Parathyroid adenoma (tissue), 2 donors: ENCODE results near the gene ARHGAP26.

ENCODE experiments used
- H2AFZ ChIP-seq: fragments of 300-600 bp; sonication (generic); one replicate; pipeline ENCODE4 v1.7.0; 2017; ENCODE audit warnings: antibody characterized with exemption, mild to moderate bottlenecking
- H3K27ac ChIP-seq: fragments of 300-600 bp; sonication (generic); one replicate; pipeline ENCODE4 v1.7.0; 2017
- H3K27me3 ChIP-seq: fragments of 300-600 bp; sonication (generic); one replicate; pipeline ENCODE4 v1.7.0; 2017; ENCODE audit warnings: low read length; ENCODE audit not compliant: control insufficient read depth, insufficient read depth
- H3K36me3 ChIP-seq: fragments of 300-600 bp; sonication (generic); one replicate; pipeline ENCODE4 v1.7.0; 2017; ENCODE audit warnings: low read length; ENCODE audit not compliant: control insufficient read depth, insufficient read depth
- H3K4me1 ChIP-seq: fragments of 300-600 bp; sonication (generic); one replicate; pipeline ENCODE4 v1.7.0; 2017; ENCODE audit warnings: control low read depth
- H3K4me2 ChIP-seq: fragments of 300-600 bp; sonication (generic); one replicate; pipeline ENCODE4 v1.7.0; 2017; ENCODE audit warnings: low read length
- H3K4me3 ChIP-seq: fragments of 300-600 bp; sonication (generic); one replicate; pipeline ENCODE4 v1.7.0; 2017; ENCODE audit warnings: low read depth, low read length
- H3K79me2 ChIP-seq: fragments of 300-600 bp; sonication (generic); one replicate; pipeline ENCODE4 v1.7.0; 2017; ENCODE audit warnings: control low read depth
- H3K9ac ChIP-seq: fragments of 300-600 bp; sonication (generic); one replicate; pipeline ENCODE4 v1.7.0; 2017; ENCODE audit warnings: mild to moderate bottlenecking
- H3K9me3 ChIP-seq: fragments of 300-600 bp; sonication (generic); one replicate; pipeline ENCODE4 v1.7.0; 2017; ENCODE audit warnings: low read length; ENCODE audit not compliant: control insufficient read depth
- CTCF ChIP-seq: fragments of 300-600 bp; sonication (generic); IDR thresholded peaks from one replicate; pipeline ENCODE4 v1.7.0; 2017; ENCODE audit warnings: antibody characterized with exemption, mild to moderate bottlenecking
- donor health status: primary hyperparathyroidism.

ARHGAP26 gene

GRCh38 chr5:143145243-143146160 lies 375.3 kb downstream of the ARHGAP26 start:
- Histone ChIP-seq H3K9ac (no peak overlapping the region), H3K27ac (peak overlapping the region; percentile 30), H3K4me3 (no peak overlapping the region), H3K9me3 (no peaks in the 10 kb centered on the region), H3K36me3 (no peaks in the 10 kb centered on the region), H3K4me2 (no peak overlapping the region), H3K4me1 (no peaks in the 10 kb centered on the region), H3K27me3 (no peaks in the 10 kb centered on the region), H3K79me2 (no peaks in the 10 kb centered on the region), H2AFZ (no peak overlapping the region)
- TF ChIP-seq CTCF, result no peak

GRCh38 chr5:143146161-143146560 lies 376.0 kb downstream of the ARHGAP26 start:
- no peak for TF ChIP-seq CTCF
- no peaks in the 10 kb centered on the region for H3K9me3 ChIP-seq
- no peak overlapping the region for H3K4me2 ChIP-seq
- no peaks in the 10 kb centered on the region for H3K36me3 ChIP-seq
- H3K79me2 ChIP-seq, result no peaks in the 10 kb centered on the region
- H3K4me3 ChIP-seq, result no peak overlapping the region
- no peaks in the 10 kb centered on the region for H3K27me3 ChIP-seq
- H3K27ac ChIP-seq, result no peak overlapping the region
- no peaks in the 10 kb centered on the region for H3K4me1 ChIP-seq
- no peak overlapping the region for H3K9ac ChIP-seq
- no peak overlapping the region for H2AFZ ChIP-seq

GRCh38 chr5:143147383-143147782 lies 377.2 kb downstream of the ARHGAP26 start:
- H3K9me3 ChIP-seq, result no peaks in the 10 kb centered on the region
- H3K27ac ChIP-seq, result no peak overlapping the region
- H3K36me3 ChIP-seq, result no peaks in the 10 kb centered on the region
- TF ChIP-seq CTCF, result no peak
- no peaks in the 10 kb centered on the region for H3K4me1 ChIP-seq
- no peaks in the 10 kb centered on the region for H3K79me2 ChIP-seq
- H2AFZ ChIP-seq, result no peak overlapping the region
- no peak overlapping the region for H3K4me2 ChIP-seq
- no peak overlapping the region for H3K9ac ChIP-seq
- H3K4me3 ChIP-seq, result no peak overlapping the region
- H3K27me3 ChIP-seq, result no peaks in the 10 kb centered on the region

- H3K9me3 ChIP-seq, result no peaks in the 10 kb centered on the region
- no peak for TF ChIP-seq CTCF
- no peaks in the 10 kb centered on the region for H3K27me3 ChIP-seq
- H3K4me1 ChIP-seq, result no peaks in the 10 kb centered on the region
- H3K4me2 ChIP-seq, result no peak overlapping the region
- no peaks in the 10 kb centered on the region for H3K36me3 ChIP-seq
- H3K79me2 ChIP-seq, result no peaks in the 10 kb centered on the region
- no peak overlapping the region for H3K4me3 ChIP-seq
- H2AFZ ChIP-seq, result no peak overlapping the region
- no peak overlapping the region for H3K9ac ChIP-seq
- peak overlapping the region; percentile 13 for H3K27ac ChIP-seq
Observed at GRCh38 chr5:143147902-143148301, 377.7 kb downstream of the ARHGAP26 start.

GRCh38 chr5:143148771-143149170 lies 378.6 kb downstream of the ARHGAP26 start:
- Histone ChIP-seq H3K4me1 (no peaks in the 10 kb centered on the region), H3K27ac (peak overlapping the region; percentile 13)

More at GRCh38 chr5:143148771-143149170, 378.6 kb downstream of the ARHGAP26 start:
- H3K4me2 ChIP-seq, result no peak overlapping the region
- no peaks in the 10 kb centered on the region for H3K79me2 ChIP-seq
- no peak overlapping the region for H2AFZ ChIP-seq
- H3K36me3 ChIP-seq, result no peaks in the 10 kb centered on the region
- H3K9ac ChIP-seq, result no peak overlapping the region
- no peak overlapping the region for H3K4me3 ChIP-seq
- H3K27me3 ChIP-seq, result no peaks in the 10 kb centered on the region
- no peak for TF ChIP-seq CTCF
- H3K9me3 ChIP-seq, result no peaks in the 10 kb centered on the region
